K562 (cell line): ENCODE results near the gene PTGER2. TPM values are rescaled to one million over a fixed set of nuclear protein-coding genes. Genes with fewer than 3 reads are reported as not detected.

Source experiments
- ATAC-seq: fragments of 200-7000 bp; cut with Tn5 transposase; 3 replicates; pipeline ENCODE4 v1.9.1; 2020; ENCODE audit warnings: moderate library complexity
- BruUV-seq: library from RNA; stranded (reverse); fragments of 400-500 nt; replicated peaks from 2 replicates; lab custom pipeline; 2021; lab: Mats Ljungman, UMichigan
- CTCF ChIA-PET: fragments of 300-600 bp; formaldehyde crosslinking; extraction: SDS; loops from one replicate; lab custom pipeline; 2021; ENCODE audit warnings: low intra/inter-chr PET ratio; lab: Yijun Ruan, JAX
- POLR2A ChIA-PET: fragments of 300-600, 350-650 bp; sonication (Branson Sonifier 250); formaldehyde crosslinking; extraction: SDS; loops from one replicate; lab custom pipeline; 2021; ENCODE audit warnings: antibody characterized with exemption, inconsistent platforms; lab: Yijun Ruan, JAX
- DNase-seq, 4 experiments: peaks; one replicate each; pipeline versions ENCODE4 v3.0.0 to v3.0.0-alpha.2; 2011 to 2018; ENCODE audit warnings: low spot score in 3 of 4, mixed read lengths in 3 of 4; ENCODE audit errors: extremely low read depth in 1 of 4
- FAIRE-seq: peaks from 2 replicates; lab custom pipeline; 2011; peaks lifted over from hg19 to GRCh38; lab: Jason Lieb, UNC
- H2AFZ ChIP-seq: 2 replicates; pipeline ENCODE4 v1.6.0; 2011; ENCODE audit warnings: low read depth, low read length, control low read depth, inconsistent platforms
- H3K27ac ChIP-seq: fragments of 200-600 bp; 3 replicates; pipeline ENCODE4 v1.8.0; 2011; ENCODE audit warnings: low read depth, mild to moderate bottlenecking, control low read depth, inconsistent platforms, low read length, moderate library complexity, mixed read lengths; ENCODE audit errors: extremely low read depth
- H3K27me3 ChIP-seq, 2 experiments: fragments of 300-600 bp in 1 of 2; 2 replicates in 1 of 2; 3 replicates in 1 of 2; pipeline versions ENCODE4 v1.6.0 to v1.8.0; 2011; ENCODE audit warnings: inconsistent platforms in 2 of 2, low read length in 2 of 2, mild to moderate bottlenecking in 1 of 2, mixed read lengths in 1 of 2, moderate library complexity in 1 of 2; ENCODE audit not compliant: control insufficient read depth in 2 of 2, insufficient read depth in 2 of 2
- H3K36me3 ChIP-seq: fragments of 300-600 bp; 3 replicates; pipeline ENCODE4 v1.8.0; 2011; ENCODE audit warnings: mild to moderate bottlenecking, low read length, inconsistent platforms; ENCODE audit not compliant: control insufficient read depth, insufficient read depth
- H3K4me1 ChIP-seq, 2 experiments: fragments of 200-600 bp in 1 of 2; replicated peaks in 1 of 2; 2 replicates in 1 of 2; 3 replicates in 1 of 2; pipeline versions ENCODE4 v1.5.1 to v1.8.0; 2011; ENCODE audit warnings: inconsistent platforms in 2 of 2, low read length in 2 of 2, mild to moderate bottlenecking in 1 of 2, mixed read lengths in 1 of 2, moderate library complexity in 1 of 2; ENCODE audit not compliant: control insufficient read depth in 2 of 2, insufficient read depth in 2 of 2
- H3K4me2 ChIP-seq: 2 replicates; pipeline ENCODE4 v1.6.1; 2011; ENCODE audit warnings: low read length, control low read depth, inconsistent platforms, mixed read lengths; ENCODE audit not compliant: insufficient read depth
- H3K4me3 ChIP-seq: fragments of 200-600 bp; sonication (generic), shearing (Covaris generic); 2 replicates; pipeline ENCODE4 v1.5.1; 2016; ENCODE audit warnings: control low read depth, inconsistent platforms
- H3K79me2 ChIP-seq: fragments of 200-600 bp; 3 replicates; pipeline ENCODE4 v1.8.0; 2011; ENCODE audit warnings: low read length, inconsistent platforms; ENCODE audit not compliant: control insufficient read depth, insufficient read depth
- H3K9ac ChIP-seq, 2 experiments: 2 replicates each; pipeline versions ENCODE4 v1.6.0 to v1.6.1; 2011; ENCODE audit warnings: low read depth in 2 of 2, low read length in 2 of 2, control low read depth in 1 of 2, inconsistent platforms in 1 of 2, mild to moderate bottlenecking in 1 of 2, mixed read lengths in 1 of 2; ENCODE audit not compliant: insufficient read depth in 1 of 2
- H3K9me1 ChIP-seq: one replicate; pipeline ENCODE4 v1.6.0; 2011; ENCODE audit warnings: inconsistent platforms, mild to moderate bottlenecking, low read length, moderate library complexity; ENCODE audit not compliant: control insufficient read depth, insufficient read depth
- H3K9me3 ChIP-seq: replicated peaks from 2 replicates; pipeline ENCODE4 v1.5.1; 2011; ENCODE audit warnings: low read depth, low read length, inconsistent platforms; ENCODE audit not compliant: control insufficient read depth, insufficient read depth
- H4K20me1 ChIP-seq: replicated peaks from 2 replicates; pipeline ENCODE4 v1.6.1; 2011; ENCODE audit warnings: low read length, inconsistent platforms, mixed read lengths; ENCODE audit not compliant: control insufficient read depth, insufficient read depth
- DDX20 ChIP-seq: fragments of 450-650 bp; IDR thresholded peaks from 2 replicates; pipeline ENCODE4 v1.6.1; 2016; ENCODE audit warnings: missing genetic modification characterization, low read depth, mild to moderate bottlenecking, missing compliant biosample characterization, moderate library complexity
- MAFG ChIP-seq: fragments of 450-650 bp; conservative IDR thresholded peaks from 2 replicates; pipeline ENCODE4 v1.6.1; 2016; ENCODE audit warnings: missing genetic modification characterization, missing compliant biosample characterization
- MAFK ChIP-seq: IDR thresholded peaks from 2 replicates; pipeline ENCODE4 v1.6.1; 2011; ENCODE audit warnings: low read length, improper control_type of control experiment
- MEIS2 ChIP-seq: fragments of 450-650 bp; IDR thresholded peaks from 2 replicates; pipeline ENCODE4 v1.6.1; 2014; ENCODE audit warnings: mild to moderate bottlenecking; ENCODE audit not compliant: partially characterized antibody
- STAG1 ChIP-seq: sonication (generic); formaldehyde crosslinking; IDR thresholded peaks from 2 replicates; pipeline ENCODE4 v1.5.0; 2020; ENCODE audit warnings: missing genetic modification reagents, borderline replicate concordance
- TBL1XR1 ChIP-seq, 2 experiments: IDR thresholded peaks; 2 replicates each; pipeline ENCODE4 v1.6.1; 2012; ENCODE audit warnings: improper control_type of control experiment in 2 of 2, low read length in 2 of 2, mild to moderate bottlenecking in 1 of 2
- TSC22D4 ChIP-seq: fragments of 450-650 bp; IDR thresholded peaks from 2 replicates; pipeline ENCODE4 v1.6.1; 2016; ENCODE audit warnings: missing genetic modification characterization, missing biosample characterization, control low read depth
- ZNF311 ChIP-seq: fragments of 250-450 bp; sonication (Bioruptor Pico); IDR thresholded peaks from 2 replicates; pipeline ENCODE4 v1.4.0; 2020; ENCODE audit warnings: mild to moderate bottlenecking, moderate library complexity
- ZNF395 ChIP-seq: fragments of 200-800 bp; sonication (Bioruptor generic); IDR thresholded peaks from 2 replicates; pipeline ENCODE4 v1.6.1; 2017; ENCODE audit warnings: missing genetic modification characterization, missing compliant biosample characterization
- in situ Hi-C: fragments of 300-500 bp; cut with MboI; formaldehyde crosslinking; loops from 4 replicates; pipeline ENCODE4 v1.15.0; 2018; ENCODE audit warnings: inconsistent platforms, mixed read lengths
- intact Hi-C: fragments of 100-400 bp; cut with micrococcal nuclease; formaldehyde crosslinking; loops from 2 replicates; pipeline ENCODE4 v1.14.2; 2022
- polyA plus RNA-seq, 8 experiments: library from polyadenylated mRNA; depleted of rRNA in 4 of 8; stranded (reverse) in 5 of 8; unstranded in 3 of 8; fragments of >200 nt; fragmentation: Nextera tagmentation in 2 of 8; fragmentation: Illumina TruSeq in 1 of 8; extraction: Ambion mirVana in 2 of 8; extraction: Trizol in 1 of 8; gene quantifications; 2 replicates each; pipeline versions ENCODE4 v1.2.1 to v1.2.3, GENCODE V29; 2011 to 2014; ENCODE audit warnings: inconsistent platforms in 1 of 8, missing spikeins in 1 of 8
- total RNA-seq, 7 experiments: library from RNA; depleted of rRNA in 6 of 7; stranded (reverse); fragments of >200 nt in 6 of 7; fragmentation: Illumina TruSeq in 2 of 7; extraction: Trizol in 2 of 7; gene quantifications; 2 replicates each; pipeline versions ENCODE4 v1.2.1 to v1.2.3, GENCODE V29; 2011 to 2021; ENCODE audit warnings: low replicate concordance in 1 of 7
- TF ChIP-seq, protein P1 (sequence below): fragments of 250-450 bp; sonication (Bioruptor Pico); IDR thresholded peaks from 2 replicates; pipeline ENCODE4 v1.9.0; 2021; ENCODE audit warnings: mild to moderate bottlenecking, inconsistent platforms
- TF ChIP-seq, protein P2 (sequence below): fragments of 450-650 bp; formaldehyde crosslinking; IDR thresholded peaks from 2 replicates; pipeline ENCODE4 v1.4.0; 2020; ENCODE audit warnings: mild to moderate bottlenecking, moderate library complexity
- TF ChIP-seq, protein P3 (sequence below): sonication (generic); formaldehyde crosslinking; IDR thresholded peaks from 2 replicates; pipeline ENCODE4 v1.8.0; 2022; ENCODE audit warnings: mild to moderate bottlenecking, low read depth, missing genetic modification reagents

The PTGER2 gene
- total and polyA plus RNA-seq, 9 of the 15 experiments (the other 6 are each of a cell fraction or from before 2014, with no cell fraction given): not detected

DNA sequence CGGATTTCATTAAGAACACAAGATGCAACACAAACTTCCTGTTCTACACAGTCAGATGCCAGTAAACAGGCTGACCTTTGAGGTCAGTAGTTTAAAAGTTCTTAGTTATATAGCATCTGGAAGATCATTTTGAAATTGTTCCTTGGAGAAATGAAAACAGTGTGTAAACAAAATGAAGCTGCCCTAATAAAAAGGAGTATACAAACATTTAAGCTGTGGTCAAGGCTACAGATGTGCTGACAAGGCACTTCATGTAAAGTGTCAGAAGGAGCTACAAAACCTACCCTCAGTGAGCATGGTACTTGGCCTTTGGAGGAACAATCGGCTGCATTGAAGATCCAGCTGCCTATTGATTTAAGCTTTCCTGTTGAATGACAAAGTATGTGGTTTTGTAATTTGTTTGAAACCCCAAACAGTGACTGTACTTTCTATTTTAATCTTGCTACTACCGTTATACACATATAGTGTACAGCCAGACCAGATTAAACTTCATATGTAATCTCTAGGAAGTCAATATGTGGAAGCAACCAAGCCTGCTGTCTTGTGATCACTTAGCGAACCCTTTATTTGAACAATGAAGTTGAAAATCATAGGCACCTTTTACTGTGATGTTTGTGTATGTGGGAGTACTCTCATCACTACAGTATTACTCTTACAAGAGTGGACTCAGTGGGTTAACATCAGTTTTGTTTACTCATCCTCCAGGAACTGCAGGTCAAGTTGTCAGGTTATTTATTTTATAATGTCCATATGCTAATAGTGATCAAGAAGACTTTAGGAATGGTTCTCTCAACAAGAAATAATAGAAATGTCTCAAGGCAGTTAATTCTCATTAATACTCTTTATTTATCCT is 13.5 kb downstream of the PTGER2 start (continued):
- TF ChIP-seq, protein P1, sequence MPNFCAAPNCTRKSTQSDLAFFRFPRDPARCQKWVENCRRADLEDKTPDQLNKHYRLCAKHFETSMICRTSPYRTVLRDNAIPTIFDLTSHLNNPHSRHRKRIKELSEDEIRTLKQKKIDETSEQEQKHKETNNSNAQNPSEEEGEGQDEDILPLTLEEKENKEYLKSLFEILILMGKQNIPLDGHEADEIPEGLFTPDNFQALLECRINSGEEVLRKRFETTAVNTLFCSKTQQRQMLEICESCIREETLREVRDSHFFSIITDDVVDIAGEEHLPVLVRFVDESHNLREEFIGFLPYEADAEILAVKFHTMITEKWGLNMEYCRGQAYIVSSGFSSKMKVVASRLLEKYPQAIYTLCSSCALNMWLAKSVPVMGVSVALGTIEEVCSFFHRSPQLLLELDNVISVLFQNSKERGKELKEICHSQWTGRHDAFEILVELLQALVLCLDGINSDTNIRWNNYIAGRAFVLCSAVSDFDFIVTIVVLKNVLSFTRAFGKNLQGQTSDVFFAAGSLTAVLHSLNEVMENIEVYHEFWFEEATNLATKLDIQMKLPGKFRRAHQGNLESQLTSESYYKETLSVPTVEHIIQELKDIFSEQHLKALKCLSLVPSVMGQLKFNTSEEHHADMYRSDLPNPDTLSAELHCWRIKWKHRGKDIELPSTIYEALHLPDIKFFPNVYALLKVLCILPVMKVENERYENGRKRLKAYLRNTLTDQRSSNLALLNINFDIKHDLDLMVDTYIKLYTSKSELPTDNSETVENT (CRISPR knock-in tag): no peak
- no peak for TF ChIP-seq ZNF395 (CRISPR knock-in tag)
- peak; percentile 68 for TF ChIP-seq MAFK
- no peak for TF ChIP-seq DDX20 (tag)
- TF ChIP-seq MEIS2: no peak

DNA sequence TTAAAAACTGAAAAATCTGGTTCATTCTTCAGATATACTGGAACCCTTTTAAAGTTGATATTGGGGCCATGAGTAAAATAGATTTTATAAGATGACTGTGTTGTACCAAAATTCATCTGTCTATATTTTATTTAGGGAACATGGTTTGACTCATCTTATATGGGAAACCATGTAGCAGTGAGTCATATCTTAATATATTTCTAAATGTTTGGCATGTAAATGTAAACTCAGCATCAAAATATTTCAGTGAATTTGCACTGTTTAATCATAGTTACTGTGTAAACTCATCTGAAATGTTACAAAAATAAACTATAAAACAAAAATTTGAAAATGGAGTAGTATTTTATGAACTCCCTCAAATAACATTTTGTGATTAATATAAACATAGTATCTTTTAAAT is 14.2 kb downstream of the PTGER2 start:
- DNase-seq: no peak
- Histone ChIP-seq H3K4me3 (no peak overlapping the region), H4K20me1 (no peaks in the 10 kb centered on the region), H3K27me3 (no peaks in the 10 kb centered on the region), H3K4me2 (no peak overlapping the region), H3K4me1 (no peaks in the 10 kb centered on the region), H3K9me1 (no peaks in the 10 kb centered on the region), H2AFZ (no peak overlapping the region), H3K27ac (no peak overlapping the region), H3K9me3 (no peaks in the 10 kb centered on the region), H3K36me3 (no peaks in the 10 kb centered on the region), H3K79me2 (no peaks in the 10 kb centered on the region), H3K9ac (no peak overlapping the region)
- ATAC-seq: no peak
- POLR2A ChIA-PET: no interaction called here
- intact Hi-C loops (no loop called here), in situ Hi-C loops (no loop called here)
- BruUV-seq: no TSS peak
- CTCF ChIA-PET: no interaction called here
- no peak for FAIRE-seq
- TF ChIP-seq, protein P2, sequence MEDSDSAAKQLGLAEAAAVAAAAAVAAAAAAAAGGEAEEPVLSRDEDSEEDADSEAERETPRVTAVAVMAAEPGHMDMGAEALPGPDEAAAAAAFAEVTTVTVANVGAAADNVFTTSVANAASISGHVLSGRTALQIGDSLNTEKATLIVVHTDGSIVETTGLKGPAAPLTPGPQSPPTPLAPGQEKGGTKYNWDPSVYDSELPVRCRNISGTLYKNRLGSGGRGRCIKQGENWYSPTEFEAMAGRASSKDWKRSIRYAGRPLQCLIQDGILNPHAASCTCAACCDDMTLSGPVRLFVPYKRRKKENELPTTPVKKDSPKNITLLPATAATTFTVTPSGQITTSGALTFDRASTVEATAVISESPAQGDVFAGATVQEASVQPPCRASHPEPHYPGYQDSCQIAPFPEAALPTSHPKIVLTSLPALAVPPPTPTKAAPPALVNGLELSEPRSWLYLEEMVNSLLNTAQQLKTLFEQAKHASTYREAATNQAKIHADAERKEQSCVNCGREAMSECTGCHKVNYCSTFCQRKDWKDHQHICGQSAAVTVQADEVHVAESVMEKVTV (CRISPR knock-in tag): no peak
- TF ChIP-seq TSC22D4 (tag): no peak
- TF ChIP-seq STAG1: no peak
- TF ChIP-seq, protein P3, sequence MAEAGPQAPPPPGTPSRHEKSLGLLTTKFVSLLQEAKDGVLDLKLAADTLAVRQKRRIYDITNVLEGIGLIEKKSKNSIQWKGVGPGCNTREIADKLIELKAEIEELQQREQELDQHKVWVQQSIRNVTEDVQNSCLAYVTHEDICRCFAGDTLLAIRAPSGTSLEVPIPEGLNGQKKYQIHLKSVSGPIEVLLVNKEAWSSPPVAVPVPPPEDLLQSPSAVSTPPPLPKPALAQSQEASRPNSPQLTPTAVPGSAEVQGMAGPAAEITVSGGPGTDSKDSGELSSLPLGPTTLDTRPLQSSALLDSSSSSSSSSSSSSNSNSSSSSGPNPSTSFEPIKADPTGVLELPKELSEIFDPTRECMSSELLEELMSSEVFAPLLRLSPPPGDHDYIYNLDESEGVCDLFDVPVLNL (CRISPR knock-in tag): no peak
- TF ChIP-seq MAFG (tag): no peak
- TF ChIP-seq ZNF311: no peak
- no peak for TF ChIP-seq TBL1XR1 (IDR thresholded peaks at IDR 0.05; ENCODE audit: low read length in 2 of 2)
